Karpas-422 (cell line): Measurements from ENCODE around the gene COL5A1. TPM values are rescaled to one million over a fixed set of nuclear protein-coding genes. Genes with fewer than 3 reads are reported as not detected.
"Not testable (repeated sequence)": the region's sequence is repeated elsewhere in the genome, so short reads cannot be mapped to it uniquely, and the experiment has no call there.

Experiments
- DNase-seq: peaks from one replicate; pipeline ENCODE4 v3.0.0-alpha.2; 2015
- H2AFZ ChIP-seq: fragments of 200-600 bp; sonication (generic); 2 replicates; pipeline ENCODE4 v1.6.1; 2014; ENCODE audit warnings: antibody characterized with exemption, low read length, mixed read lengths
- H3K27ac ChIP-seq: fragments of 200-600 bp; sonication (generic); 2 replicates; pipeline ENCODE4 v1.5.1; 2014; ENCODE audit warnings: mild to moderate bottlenecking, low read length, moderate library complexity
- H3K27me3 ChIP-seq: fragments of 200-600 bp; sonication (generic); 2 replicates; pipeline ENCODE4 v1.6.1; 2014; ENCODE audit warnings: low read length, mixed read lengths
- H3K36me3 ChIP-seq: fragments of 200-600 bp; sonication (generic); 2 replicates; pipeline ENCODE4 v1.6.1; 2014; ENCODE audit warnings: low read length, mixed read lengths; ENCODE audit not compliant: insufficient read depth
- H3K4me1 ChIP-seq: fragments of 200-600 bp; sonication (generic); 2 replicates; pipeline ENCODE4 v1.6.1; 2014; ENCODE audit warnings: mild to moderate bottlenecking, low read length, mixed read lengths
- H3K4me2 ChIP-seq: fragments of 200-600 bp; sonication (generic); 2 replicates; pipeline ENCODE4 v1.6.1; 2014; ENCODE audit warnings: low read length, low read depth, mild to moderate bottlenecking; ENCODE audit not compliant: poor library complexity, severe bottlenecking
- H3K4me3 ChIP-seq: fragments of 200-600 bp; sonication (generic); 2 replicates; pipeline ENCODE4 v1.5.1; 2014; ENCODE audit warnings: mild to moderate bottlenecking, antibody characterized with exemption, low read length, mixed read lengths
- H3K79me2 ChIP-seq: fragments of 200-600 bp; sonication (generic); 2 replicates; pipeline ENCODE4 v1.6.1; 2014; ENCODE audit warnings: mild to moderate bottlenecking, low read length, mixed read lengths
- H3K9ac ChIP-seq: fragments of 200-600 bp; sonication (generic); 2 replicates; pipeline ENCODE4 v1.6.0; 2014; ENCODE audit warnings: low read length
- H3K9me2 ChIP-seq: fragments of 200-600 bp; sonication (generic), shearing (Covaris generic); replicated peaks from 2 replicates; pipeline ENCODE4 v1.6.0; 2014; ENCODE audit warnings: mild to moderate bottlenecking, low read length, moderate library complexity; ENCODE audit not compliant: insufficient read depth
- H3K9me3 ChIP-seq: fragments of 300-700, 200-600 bp; sonication (generic); 2 replicates; pipeline ENCODE4 v1.6.1; 2014; ENCODE audit warnings: low read length, mixed read lengths
- H4K20me1 ChIP-seq: fragments of 200-600 bp; sonication (generic); 2 replicates; pipeline ENCODE4 v1.6.1; 2014; ENCODE audit warnings: mild to moderate bottlenecking, antibody characterized with exemption, low read length, low read depth; ENCODE audit not compliant: insufficient read depth
- total RNA-seq: library from RNA; depleted of rRNA; stranded (reverse); fragments of >200 nt; shearing (Covaris generic); gene quantifications from 2 replicates; pipeline ENCODE4 v1.2.3, GENCODE V29; 2014; ENCODE audit warnings: low replicate concordance

Gene COL5A1
- total RNA-seq, 1 experiment from 2014 or later, result not detected

DNA sequence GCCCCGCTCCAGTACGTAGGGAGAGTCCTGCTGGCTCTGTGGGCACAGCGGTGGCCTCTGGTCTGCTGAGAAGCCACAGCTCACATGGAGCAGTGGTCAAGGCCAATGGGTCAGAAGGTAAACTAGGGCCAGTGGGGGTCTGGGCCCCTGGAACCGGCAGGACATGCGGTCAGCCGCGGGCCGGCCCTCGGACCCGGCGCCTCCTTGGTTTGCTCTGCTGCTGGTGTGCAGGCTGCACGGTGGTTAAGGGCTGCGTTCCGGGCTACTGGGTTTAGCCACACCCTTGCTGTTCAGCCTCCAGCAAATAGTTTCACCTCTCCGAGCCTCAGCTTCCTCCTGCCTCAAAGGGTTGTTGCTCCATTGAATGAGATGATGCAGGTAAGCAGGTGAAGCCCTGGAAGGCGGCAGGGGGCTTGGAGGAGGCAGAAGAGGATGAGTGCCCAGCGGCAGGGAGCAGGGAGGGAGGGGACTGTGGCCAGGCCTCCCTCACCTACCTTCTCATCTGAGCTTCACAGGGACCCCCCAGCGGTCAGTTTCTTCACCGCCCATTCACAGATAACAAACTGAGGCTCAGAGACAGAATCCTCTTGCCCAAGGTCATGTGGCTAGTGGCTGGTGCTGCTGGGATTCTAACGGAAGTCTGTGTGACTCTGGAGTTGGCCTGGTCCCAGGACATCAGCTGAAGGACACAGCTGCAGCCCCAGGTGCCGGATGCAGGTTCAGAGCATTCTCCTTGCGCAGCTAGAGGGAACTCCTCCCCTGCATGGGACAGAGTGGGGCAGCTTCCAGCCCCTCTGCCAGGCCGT, 3.7 kb upstream of the COL5A1 start:
- H3K27me3 ChIP-seq, result no peaks in the 10 kb centered on the region
- no peak overlapping the region for H3K4me2 ChIP-seq
- no peak overlapping the region for H3K27ac ChIP-seq
- H3K9me3 ChIP-seq, result no peaks in the 10 kb centered on the region
- no peaks in the 10 kb centered on the region for H4K20me1 ChIP-seq
- no peaks in the 10 kb centered on the region for H3K4me1 ChIP-seq
- no peaks in the 10 kb centered on the region for H3K9me2 ChIP-seq
- no peaks in the 10 kb centered on the region for H3K79me2 ChIP-seq
- no peak overlapping the region for H2AFZ ChIP-seq
- no peaks in the 10 kb centered on the region for H3K36me3 ChIP-seq
- no peak overlapping the region for H3K9ac ChIP-seq
- DNase-seq, result no peak
- no peak overlapping the region for H3K4me3 ChIP-seq

DNA sequence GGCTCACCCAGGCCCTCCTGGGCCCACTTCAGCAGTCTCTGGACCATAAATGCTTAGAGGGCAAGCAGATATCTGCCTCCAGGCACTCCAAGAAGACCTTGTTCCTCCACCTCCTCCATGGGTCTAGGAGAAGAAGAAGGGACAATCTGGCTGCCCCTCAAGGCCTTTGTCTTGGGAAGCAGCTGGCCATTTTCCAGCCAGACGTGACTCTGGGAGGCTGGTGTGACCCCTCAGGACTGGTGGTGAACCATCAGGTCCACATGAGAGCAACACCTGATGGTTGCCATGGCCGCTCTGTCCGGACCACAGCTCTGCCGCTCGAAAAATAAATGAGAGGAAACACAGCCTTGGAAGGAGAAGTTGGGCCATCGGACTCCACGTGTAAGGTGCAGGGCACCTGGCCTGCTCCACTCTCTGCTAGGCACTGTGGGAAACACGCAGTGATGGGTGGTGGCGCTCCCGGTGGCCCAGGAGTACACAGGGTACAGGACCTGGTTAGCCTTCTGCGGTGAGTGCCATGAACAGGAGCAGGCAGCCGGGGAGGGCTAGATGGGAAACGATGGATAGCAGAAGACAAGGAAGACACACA, 3.0 kb upstream of the COL5A1 start:
- H4K20me1 ChIP-seq, result no peaks in the 10 kb centered on the region
- no peaks in the 10 kb centered on the region for H3K79me2 ChIP-seq
- no peaks in the 10 kb centered on the region for H3K36me3 ChIP-seq
- H3K9me2 ChIP-seq, result no peaks in the 10 kb centered on the region
- no peak overlapping the region for H3K4me2 ChIP-seq
- H3K27ac ChIP-seq, result no peak overlapping the region
- no peaks in the 10 kb centered on the region for H3K9me3 ChIP-seq
- no peaks in the 10 kb centered on the region for H3K4me1 ChIP-seq
- H3K4me3 ChIP-seq, result no peak overlapping the region
- H3K9ac ChIP-seq, result no peak overlapping the region
- DNase-seq, result no peak
- H3K27me3 ChIP-seq, result no peaks in the 10 kb centered on the region
- H2AFZ ChIP-seq, result no peak overlapping the region

DNA sequence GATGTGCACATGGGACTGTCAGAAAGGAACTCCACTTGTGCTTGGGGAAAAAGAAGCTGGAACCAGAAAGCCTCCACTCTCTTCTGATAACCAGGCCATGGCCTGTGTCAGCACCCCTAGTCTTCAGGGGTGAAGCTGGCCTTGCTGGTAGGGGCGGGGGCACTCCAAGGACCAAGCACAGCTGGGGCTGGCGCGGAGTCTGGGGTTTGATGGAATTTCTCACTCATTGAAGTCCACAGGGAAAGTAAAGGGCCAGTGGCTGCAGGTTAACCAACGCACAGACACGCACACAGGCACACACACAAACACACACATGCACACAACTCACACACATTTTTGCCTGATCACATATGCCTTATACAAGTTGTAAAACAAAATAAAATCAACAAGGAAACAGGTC, 1.6 kb upstream of the COL5A1 start:
- no peaks in the 10 kb centered on the region for H3K27me3 ChIP-seq
- H3K36me3 ChIP-seq, result no peaks in the 10 kb centered on the region
- H3K27ac ChIP-seq, result no peak overlapping the region
- no peak overlapping the region for H3K4me2 ChIP-seq
- no peaks in the 10 kb centered on the region for H3K9me2 ChIP-seq
- no peaks in the 10 kb centered on the region for H3K4me1 ChIP-seq
- no peak overlapping the region for H3K9ac ChIP-seq
- H2AFZ ChIP-seq, result no peak overlapping the region
- no peaks in the 10 kb centered on the region for H4K20me1 ChIP-seq
- no peak for DNase-seq
- no peak overlapping the region for H3K4me3 ChIP-seq
- H3K79me2 ChIP-seq, result no peaks in the 10 kb centered on the region
- no peaks in the 10 kb centered on the region for H3K9me3 ChIP-seq

DNA sequence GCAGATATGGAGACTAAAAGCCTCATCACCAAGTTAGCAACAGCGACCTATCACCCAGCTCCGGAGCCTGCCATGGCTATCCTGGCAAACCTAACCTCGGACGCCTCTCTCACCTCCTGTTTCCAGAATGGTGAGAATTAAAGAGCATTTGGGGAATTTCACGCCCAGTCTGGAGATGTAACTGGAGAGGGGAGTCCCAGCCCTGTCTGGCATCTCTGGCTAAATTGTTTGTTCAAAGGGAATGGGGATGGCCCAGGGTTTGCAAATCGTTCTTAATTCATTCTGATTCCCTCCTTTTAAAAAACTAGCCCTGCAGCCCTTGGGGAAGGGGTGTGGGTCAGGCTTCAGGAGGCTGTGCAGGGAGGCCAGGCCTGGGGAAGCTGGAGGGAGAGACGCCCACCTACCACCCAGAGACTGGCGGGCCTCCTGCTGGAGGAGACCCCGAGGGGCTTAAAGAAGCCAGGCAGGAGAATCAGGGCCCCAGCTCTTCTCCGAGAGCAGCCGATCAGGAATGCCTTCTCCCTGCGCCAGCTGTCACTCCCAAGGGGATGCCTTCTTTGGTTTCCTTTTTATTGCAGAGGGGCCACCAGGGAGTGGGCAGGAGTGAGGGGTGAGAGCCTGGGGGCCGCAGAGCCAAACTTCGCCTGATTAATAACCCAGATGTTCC, 964 bp upstream of the COL5A1 start:
- no peaks in the 10 kb centered on the region for H3K27me3 ChIP-seq
- H3K9me3 ChIP-seq, result no peaks in the 10 kb centered on the region
- H2AFZ ChIP-seq, result no peak overlapping the region
- no peak overlapping the region for H3K9ac ChIP-seq
- H3K36me3 ChIP-seq, result no peaks in the 10 kb centered on the region
- H4K20me1 ChIP-seq, result no peaks in the 10 kb centered on the region
- no peak overlapping the region for H3K27ac ChIP-seq
- H3K4me3 ChIP-seq, result no peak overlapping the region
- H3K4me2 ChIP-seq, result no peak overlapping the region
- no peak for DNase-seq
- H3K79me2 ChIP-seq, result no peaks in the 10 kb centered on the region
- H3K9me2 ChIP-seq, result no peaks in the 10 kb centered on the region
- no peaks in the 10 kb centered on the region for H3K4me1 ChIP-seq

DNA sequence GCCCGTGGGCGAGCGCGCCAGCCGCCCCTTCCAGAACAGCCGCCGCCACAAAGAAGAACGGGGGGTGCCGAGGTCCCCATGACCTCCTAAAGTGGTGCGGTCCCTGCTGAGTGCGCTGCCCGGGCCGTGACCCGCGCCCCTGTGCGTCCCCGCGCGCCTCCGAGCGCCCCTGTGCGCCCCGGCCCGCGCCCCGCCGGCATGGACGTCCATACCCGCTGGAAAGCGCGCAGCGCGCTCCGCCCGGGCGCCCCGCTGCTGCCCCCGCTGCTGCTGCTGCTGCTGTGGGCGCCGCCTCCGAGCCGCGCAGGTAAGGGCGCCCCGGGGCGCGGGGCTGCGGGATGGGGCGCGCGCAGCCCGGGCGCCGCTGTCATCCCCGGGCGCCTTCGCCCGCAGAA, 384 bp downstream of the COL5A1 start:
- Histone ChIP-seq H3K36me3 (no peaks in the 10 kb centered on the region), H4K20me1 (no peaks in the 10 kb centered on the region), H3K9me3 (no peaks in the 10 kb centered on the region), H3K4me3 (no peak overlapping the region), H3K9me2 (no peaks in the 10 kb centered on the region), H3K9ac (no peak overlapping the region), H3K27ac (no peak overlapping the region), H3K27me3 (no peaks in the 10 kb centered on the region), H3K79me2 (no peaks in the 10 kb centered on the region), H2AFZ (no peak overlapping the region), H3K4me1 (no peaks in the 10 kb centered on the region), H3K4me2 (no peak overlapping the region)
- no peak for DNase-seq

DNA sequence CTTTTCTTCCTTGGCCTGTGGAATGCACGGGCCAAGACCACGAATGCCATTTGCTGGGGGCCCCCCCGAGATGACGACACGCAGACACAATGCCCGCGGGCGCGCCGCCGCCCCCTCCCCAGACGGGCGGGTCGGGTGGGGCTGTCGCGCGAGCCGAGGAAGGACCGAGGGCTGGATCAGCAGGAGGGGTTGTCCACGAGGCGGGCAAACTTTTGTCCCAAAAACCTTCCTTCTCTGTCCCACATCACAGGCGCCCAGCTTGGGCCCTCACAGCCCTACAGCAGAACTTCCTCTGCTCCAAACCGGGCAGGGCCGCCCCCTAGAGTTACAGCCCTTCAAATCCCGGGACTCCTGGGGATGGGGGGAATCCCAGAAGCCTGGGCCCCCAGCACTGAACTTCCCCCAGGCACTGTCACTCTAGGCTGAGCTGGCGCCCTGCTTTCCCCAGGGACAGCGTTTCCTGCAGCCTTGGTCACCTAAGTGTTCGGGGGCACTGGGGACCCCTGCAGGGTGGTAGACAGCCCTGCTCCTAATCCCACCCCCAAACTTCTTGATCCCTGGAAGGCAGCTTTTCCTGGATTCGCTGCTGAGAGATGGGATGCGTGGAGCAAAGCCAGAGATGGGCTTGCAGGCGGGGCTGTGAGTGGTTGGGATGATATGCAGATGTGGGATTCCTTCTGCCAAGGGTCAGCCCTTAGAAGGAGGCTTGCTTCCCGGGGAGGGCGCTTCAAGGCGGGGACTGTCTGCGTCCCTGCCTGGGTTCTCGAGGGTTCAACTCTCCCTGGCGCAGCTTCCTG, 980 bp downstream of the COL5A1 start:
- Histone ChIP-seq H2AFZ (no peak overlapping the region), H3K9me3 (no peaks in the 10 kb centered on the region), H4K20me1 (no peaks in the 10 kb centered on the region), H3K4me1 (no peaks in the 10 kb centered on the region), H3K9ac (no peak overlapping the region), H3K27me3 (no peaks in the 10 kb centered on the region), H3K27ac (no peak overlapping the region), H3K4me2 (no peak overlapping the region), H3K4me3 (no peak overlapping the region), H3K36me3 (no peaks in the 10 kb centered on the region), H3K9me2 (no peaks in the 10 kb centered on the region), H3K79me2 (no peaks in the 10 kb centered on the region)
- no peak for DNase-seq

DNA sequence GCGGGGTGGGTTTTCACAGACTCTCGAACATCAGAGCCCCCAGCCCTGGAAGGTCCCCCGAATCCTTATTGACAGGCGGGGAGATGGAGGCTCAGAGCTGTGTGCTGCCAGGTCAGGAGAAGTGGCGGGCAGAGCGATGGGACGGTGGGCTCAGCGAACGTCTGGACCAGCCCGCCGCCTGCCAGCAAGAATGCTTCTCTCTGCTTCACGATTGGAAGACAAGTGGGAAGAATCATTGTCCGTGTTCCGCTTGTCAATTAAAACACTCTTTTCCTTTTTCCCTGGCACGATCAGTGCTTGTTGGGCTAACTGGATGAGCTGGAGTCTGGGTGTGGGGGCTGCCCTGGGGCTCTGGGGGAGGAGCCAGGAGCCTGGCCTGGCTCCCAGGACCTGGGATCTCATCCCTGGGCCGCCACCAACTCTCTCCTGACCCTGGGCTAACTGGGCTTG, 1.6 kb downstream of the COL5A1 start:
- Histone ChIP-seq H3K36me3 (no peaks in the 10 kb centered on the region), H2AFZ (no peak overlapping the region), H3K27me3 (no peaks in the 10 kb centered on the region), H3K9ac (no peak overlapping the region), H4K20me1 (no peaks in the 10 kb centered on the region), H3K4me1 (no peaks in the 10 kb centered on the region), H3K9me3 (no peaks in the 10 kb centered on the region), H3K9me2 (no peaks in the 10 kb centered on the region), H3K27ac (no peak overlapping the region), H3K79me2 (no peaks in the 10 kb centered on the region), H3K4me2 (no peak overlapping the region), H3K4me3 (no peak overlapping the region)
- DNase-seq, result no peak

DNA sequence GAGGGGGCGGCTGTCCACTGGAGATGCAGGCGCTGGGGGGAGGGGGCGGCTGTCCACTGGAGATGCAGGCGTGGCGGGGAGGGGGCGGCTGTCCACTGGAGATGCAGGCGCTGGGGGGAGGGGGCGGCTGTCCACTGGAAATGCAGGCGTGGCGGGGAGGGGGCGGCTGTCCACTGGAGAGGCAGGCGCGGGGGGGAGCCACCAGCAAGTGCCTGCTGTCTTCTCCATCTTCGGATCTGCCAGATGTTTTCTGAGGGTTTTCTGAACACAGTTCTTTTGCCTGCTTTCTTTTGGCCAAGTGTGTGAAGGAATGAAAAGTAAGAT, 2.8 kb downstream of the COL5A1 start:
- H3K9me3 ChIP-seq, H4K20me1 ChIP-seq, H2AFZ ChIP-seq, H3K9me2 ChIP-seq, H3K4me2 ChIP-seq, H3K79me2 ChIP-seq, H3K9ac ChIP-seq, H3K27ac ChIP-seq, DNase-seq, H3K4me3 ChIP-seq, H3K36me3 ChIP-seq, H3K4me1 ChIP-seq, H3K27me3 ChIP-seq: not testable (repeated sequence)
